ENCODE data around the gene SELL.
"Not testable (repeated sequence)": the region's sequence is repeated elsewhere in the genome, so short reads cannot be mapped to it uniquely, and the experiment has no call there.

The SELL gene

GRCh38 chr1:169707912-169708604, 3.4 kb downstream of the SELL start:
- no peak overlapping the region for H3K4me3 ChIP-seq (ENCODE audit: low read depth, low read length)

DNA sequence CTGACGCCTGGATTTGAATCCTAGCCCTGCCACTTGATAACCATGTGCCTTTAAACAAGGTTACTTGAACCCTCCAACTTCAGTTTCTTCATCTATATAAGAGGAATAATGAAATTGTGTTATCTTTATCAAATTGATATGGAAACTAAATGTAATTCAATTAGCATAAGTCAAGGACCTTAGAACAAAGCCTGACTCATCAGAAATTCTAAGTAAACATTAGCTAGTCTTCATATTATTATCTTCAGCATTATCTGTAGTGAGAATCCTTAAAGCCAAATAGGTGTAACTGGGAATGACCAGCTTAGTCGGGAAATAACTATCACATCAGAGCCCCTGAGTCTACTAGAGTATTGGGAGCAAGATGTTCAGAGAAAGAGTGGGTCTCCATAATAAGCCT, 6.6 kb downstream of the SELL start:
- H3K4me3 ChIP-seq (ENCODE audit: low read depth, low read length), result no peak overlapping the region

GRCh38 chr1:169701261-169702005, 10.0 kb downstream of the SELL start:
- no peak overlapping the region for H3K4me3 ChIP-seq (ENCODE audit: low read depth, low read length)

- no peak overlapping the region for H3K4me3 ChIP-seq (ENCODE audit: low read depth, low read length)
These were observed 11.7 kb downstream of the SELL start for GRCh38 chr1:169699707-169700106.

DNA sequence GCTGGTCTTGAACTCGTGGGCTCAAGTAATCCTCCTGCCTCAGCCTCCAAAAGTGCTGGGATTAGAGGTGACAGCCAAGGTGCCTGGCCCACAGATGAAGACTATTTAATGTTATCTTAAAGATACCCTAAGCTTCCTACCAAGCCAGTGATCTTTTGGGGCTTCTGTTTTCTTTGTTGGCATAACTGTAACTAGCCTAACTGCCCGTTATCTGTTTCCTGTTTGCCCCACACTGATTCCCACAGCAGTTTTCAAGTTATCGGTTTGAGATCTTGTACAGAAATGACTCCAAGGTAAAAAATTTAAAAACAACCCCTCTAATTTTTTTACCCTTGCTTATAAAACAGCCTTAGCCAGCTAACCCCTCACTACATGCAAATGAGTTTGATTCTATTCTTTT, 12.4 kb downstream of the SELL start:
- no peak overlapping the region for H3K4me3 ChIP-seq (ENCODE audit: low read depth, low read length)

GRCh38 chr1:169697755-169698154, 13.7 kb downstream of the SELL start:
- no peak overlapping the region for H3K4me3 ChIP-seq (ENCODE audit: low read depth, low read length)

- no peak overlapping the region for H3K4me3 ChIP-seq (ENCODE audit: low read depth, low read length)
These were observed 14.9 kb downstream of the SELL start for GRCh38 chr1:169696273-169697100.

GRCh38 chr1:169694304-169695075, 16.9 kb downstream of the SELL start:
- no peak overlapping the region for H3K4me3 ChIP-seq (ENCODE audit: low read depth, low read length)

DNA sequence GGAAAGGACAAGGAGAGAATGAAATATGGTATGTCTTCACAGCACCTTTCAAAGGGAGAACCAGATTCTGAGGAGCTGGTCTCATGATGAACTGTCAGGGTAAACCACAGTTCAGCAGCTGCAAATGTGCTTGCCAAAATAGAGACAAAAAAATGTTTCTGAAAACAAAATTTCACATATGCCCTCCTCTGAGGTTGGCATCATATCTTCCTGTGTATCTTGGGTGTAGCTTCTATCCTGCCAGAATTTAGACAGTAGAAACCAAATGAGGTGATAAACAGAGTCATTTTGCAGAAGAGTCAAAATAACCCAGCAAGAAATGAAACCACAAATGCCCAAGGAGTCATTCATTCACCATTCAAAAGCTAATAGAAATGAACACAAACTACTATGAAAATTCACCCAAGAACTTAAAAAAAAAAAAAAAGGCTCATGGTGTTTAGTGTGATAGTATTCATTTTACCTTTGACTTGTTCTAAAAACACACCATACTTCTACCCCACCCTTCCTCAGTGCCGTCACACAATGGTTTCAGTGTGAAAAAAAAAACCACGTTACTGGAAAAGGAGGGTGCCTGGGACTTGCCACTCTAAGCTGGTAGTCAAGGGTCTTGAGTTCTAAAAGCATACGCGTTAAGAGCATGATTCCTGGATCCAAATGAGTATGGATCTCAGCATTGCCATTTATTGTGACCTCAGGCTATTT, 18.5 kb downstream of the SELL start:
- no peak overlapping the region for H3K4me3 ChIP-seq (ENCODE audit: low read depth, low read length)

DNA sequence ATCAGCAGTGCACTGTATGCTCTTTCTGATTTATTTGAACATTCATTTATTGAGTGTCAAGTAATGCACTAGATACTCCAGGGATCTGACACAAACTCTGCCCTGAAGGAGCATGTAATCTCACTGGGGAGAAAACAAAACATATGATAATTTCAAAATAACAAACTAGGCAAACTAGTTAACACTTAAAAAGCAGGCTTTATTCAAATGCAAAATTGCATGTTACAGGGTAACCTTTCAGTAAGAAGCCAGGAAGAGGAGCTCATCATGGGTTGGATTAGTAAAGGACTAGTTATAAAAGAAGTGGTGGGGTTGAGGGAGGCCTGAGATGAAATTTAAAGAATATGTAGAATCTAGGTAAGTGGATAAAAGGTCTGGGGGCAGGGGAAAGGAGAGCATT, 20.9 kb downstream of the SELL start:
- no peak overlapping the region for H3K4me3 ChIP-seq (ENCODE audit: low read depth, low read length)

- no peak overlapping the region for H3K4me3 ChIP-seq (ENCODE audit: low read depth, low read length)
These were observed 22.0 kb downstream of the SELL start for GRCh38 chr1:169689395-169689794.

DNA sequence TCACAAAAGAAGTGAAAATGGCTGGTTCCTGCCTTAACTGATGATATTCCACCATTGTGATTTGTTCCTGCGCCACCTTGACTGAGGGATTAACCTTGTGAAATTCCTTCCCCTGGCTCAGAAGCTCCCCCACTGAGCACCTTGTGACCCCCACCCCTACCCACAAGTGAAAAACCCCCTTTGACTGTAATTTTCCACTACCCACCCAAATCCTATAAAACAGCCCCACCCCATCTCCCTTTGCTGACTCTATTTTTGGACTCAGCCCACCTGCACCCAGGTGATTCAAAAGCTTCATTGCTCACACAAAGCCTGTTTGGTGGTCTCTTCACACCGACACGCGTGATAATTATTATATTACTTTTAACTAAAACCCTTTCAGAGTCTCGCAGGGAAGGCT, 23.0 kb downstream of the SELL start:
- H3K4me3 ChIP-seq (ENCODE audit: low read depth, low read length), result not testable (repeated sequence)

DNA sequence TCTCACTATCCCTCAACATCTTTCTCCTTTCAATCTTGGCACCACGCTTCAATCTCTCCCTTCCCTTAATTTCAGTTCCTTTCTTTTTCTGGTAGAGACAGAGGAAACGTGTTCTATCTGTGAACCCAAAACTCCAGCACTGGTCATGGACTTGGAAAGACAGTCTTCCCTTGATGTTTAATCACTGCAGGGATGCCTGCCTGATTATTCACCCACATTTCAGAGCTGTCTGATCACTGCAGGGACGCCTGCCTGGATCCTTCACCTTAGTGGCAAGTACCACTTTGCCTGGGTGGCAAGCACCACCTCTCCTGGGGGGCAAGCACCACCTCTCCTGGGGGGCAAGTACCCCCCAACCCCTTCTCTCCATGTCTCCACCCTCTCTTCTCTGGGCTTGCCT, 27.8 kb downstream of the SELL start:
- no peak overlapping the region for H3K4me3 ChIP-seq (ENCODE audit: low read depth, low read length)

DNA sequence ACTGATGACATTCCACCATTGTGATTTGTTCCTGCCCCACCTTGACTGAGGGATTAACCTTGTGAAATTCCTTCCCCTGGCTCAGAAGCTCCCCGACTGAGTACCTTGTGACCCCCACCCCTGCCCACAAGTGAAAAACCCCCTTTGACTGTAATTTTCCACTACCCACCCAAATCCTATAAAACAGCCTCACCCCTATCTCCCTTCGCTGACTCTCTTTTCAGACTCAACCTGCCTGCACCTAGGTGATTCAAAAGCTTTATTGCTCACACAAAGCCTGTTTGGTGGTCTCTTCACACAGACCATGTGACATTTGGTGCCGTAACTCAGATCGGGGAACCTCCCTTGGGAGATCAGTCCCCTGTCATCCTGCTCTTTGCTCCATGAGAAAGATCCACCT, 28.3 kb downstream of the SELL start:
- H3K4me3 ChIP-seq (ENCODE audit: low read depth, low read length), result not testable (repeated sequence)

GRCh38 chr1:169682071-169682470, 29.3 kb downstream of the SELL start:
- no peak overlapping the region for H3K4me3 ChIP-seq (ENCODE audit: low read depth, low read length)

- no peak overlapping the region for H3K4me3 ChIP-seq (ENCODE audit: low read depth, low read length)
These were observed 30.3 kb downstream of the SELL start for GRCh38 chr1:169681140-169681539.

- H3K4me3 ChIP-seq (ENCODE audit: low read depth, low read length), result no peak overlapping the region
These were observed 30.9 kb downstream of the SELL start for GRCh38 chr1:169680377-169681019.

DNA sequence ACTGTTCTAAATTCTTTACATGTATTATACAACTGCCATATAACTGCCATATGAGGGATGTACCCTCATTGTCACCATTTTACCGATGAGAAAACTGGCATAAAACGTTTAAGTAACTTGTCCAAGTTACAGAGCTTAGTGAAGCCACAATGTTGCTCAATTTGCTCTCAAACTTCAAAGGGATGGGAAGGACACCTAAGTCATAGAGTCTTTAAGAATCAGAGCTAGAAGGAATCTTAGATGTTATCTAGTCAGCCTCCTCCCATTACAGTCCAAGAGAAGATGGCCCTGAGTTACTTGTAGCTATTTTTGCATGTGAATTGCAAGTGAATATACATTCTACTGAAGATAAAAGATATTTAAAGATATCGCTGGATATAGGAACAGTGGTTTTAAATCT, 31.7 kb downstream of the SELL start:
- H3K4me3 ChIP-seq (ENCODE audit: low read depth, low read length), result no peak overlapping the region

DNA sequence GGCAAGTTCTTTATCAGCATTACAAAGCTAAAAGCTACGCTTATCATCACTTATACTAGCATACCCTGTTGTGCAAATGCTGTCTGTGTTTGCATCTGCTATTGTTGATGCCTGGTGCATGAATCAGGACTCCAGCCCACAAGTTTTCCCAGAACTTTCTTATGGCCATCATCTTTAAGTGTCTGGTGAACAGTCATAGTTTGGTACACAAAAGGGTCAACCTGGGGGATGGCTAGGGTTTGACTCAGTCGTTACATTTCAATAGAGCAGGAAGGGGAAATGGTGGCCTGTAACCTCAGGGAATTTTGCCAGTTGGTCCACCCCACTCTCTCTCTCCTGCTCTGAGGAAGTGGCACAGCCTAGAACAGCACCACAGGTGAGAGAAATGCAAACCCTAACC, 35.4 kb downstream of the SELL start:
- no peak overlapping the region for H3K4me3 ChIP-seq (ENCODE audit: low read depth, low read length)

DNA sequence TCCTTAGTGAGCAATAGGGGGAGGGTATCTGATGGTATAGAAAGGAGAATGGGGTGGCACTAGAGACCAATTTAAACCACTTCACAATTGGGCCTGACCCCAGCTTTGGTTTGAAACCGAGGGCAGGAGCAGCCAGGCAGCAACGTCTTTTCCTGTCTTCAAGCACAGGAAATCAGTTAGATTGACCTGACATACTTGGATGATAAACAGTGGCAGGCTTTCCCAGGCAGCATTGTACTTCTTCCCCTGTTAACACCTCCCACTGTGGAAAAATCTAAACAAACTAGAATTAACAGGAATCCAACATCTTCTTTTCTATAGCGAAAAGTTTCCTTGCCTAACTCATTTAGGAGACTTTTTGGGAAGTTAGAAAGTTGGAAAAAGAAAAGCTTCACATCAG, 40.6 kb downstream of the SELL start:
- no peak overlapping the region for H3K4me3 ChIP-seq (ENCODE audit: low read depth, low read length)
